ENCODE results near the gene LOX.
A peak's percentile ranks its signal among the peaks of the same experiment; 100 is the strongest.

LOX gene, protein sequence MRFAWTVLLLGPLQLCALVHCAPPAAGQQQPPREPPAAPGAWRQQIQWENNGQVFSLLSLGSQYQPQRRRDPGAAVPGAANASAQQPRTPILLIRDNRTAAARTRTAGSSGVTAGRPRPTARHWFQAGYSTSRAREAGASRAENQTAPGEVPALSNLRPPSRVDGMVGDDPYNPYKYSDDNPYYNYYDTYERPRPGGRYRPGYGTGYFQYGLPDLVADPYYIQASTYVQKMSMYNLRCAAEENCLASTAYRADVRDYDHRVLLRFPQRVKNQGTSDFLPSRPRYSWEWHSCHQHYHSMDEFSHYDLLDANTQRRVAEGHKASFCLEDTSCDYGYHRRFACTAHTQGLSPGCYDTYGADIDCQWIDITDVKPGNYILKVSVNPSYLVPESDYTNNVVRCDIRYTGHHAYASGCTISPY

DNA sequence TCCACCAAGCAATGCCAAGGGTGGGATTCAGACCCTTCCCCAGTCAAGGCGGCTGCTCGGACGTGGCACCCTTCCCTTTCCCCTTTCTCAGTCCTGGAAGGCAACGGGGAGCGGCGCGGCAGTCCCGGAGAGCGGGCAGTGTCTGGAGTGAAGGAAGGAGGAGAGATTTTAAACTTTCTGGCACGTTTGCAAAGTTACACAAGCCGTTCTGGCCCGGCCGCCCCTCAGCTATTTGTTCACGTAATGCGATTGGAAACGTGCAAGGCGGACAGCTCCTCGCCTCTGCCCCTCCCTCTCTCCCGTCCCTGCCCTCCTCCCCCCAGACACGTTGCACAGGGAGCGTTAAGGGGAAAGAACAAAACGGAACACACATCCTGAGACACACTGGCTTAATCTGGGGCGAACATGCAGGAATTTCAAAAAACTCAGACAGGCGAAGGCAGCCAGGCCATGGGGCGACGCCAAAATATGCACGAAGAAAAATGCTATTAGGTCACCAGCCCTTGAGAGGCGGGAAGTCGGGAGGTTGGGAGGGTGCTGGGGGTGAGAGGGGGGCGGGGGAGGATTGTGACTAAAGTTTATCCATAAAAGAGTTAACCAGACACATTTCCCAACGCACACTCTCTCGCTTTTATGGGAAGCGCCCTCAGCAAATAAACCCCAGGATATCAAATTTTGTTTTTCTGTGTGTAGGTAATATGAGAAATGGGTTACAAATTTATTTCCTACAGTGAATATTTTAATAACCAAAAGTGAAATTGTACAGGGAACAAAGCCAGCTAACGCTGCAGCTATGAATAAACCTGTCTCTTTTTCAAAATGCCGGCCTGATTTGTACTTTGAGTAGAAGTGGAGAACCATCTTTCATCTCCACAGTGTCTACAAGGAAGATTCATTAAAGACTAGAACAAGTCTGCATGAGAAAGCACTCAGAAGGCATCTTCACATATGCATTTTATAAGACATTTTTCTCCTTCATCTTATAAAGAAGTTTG lies at the start of gene LOX:
Gene LOX (minus strand): TSS at position 144 of the 995 bp plus-strand sequence. CDS start 274 bp downstream, outside the sequence.
- peak within 1 kb of the TSS; percentile 52 for H3K4me3 ChIP-seq (ENCODE audit: low read depth, low read length)
- no peak for DNase-seq (ENCODE audit: low read depth)
- TF ChIP-seq, protein P1, sequence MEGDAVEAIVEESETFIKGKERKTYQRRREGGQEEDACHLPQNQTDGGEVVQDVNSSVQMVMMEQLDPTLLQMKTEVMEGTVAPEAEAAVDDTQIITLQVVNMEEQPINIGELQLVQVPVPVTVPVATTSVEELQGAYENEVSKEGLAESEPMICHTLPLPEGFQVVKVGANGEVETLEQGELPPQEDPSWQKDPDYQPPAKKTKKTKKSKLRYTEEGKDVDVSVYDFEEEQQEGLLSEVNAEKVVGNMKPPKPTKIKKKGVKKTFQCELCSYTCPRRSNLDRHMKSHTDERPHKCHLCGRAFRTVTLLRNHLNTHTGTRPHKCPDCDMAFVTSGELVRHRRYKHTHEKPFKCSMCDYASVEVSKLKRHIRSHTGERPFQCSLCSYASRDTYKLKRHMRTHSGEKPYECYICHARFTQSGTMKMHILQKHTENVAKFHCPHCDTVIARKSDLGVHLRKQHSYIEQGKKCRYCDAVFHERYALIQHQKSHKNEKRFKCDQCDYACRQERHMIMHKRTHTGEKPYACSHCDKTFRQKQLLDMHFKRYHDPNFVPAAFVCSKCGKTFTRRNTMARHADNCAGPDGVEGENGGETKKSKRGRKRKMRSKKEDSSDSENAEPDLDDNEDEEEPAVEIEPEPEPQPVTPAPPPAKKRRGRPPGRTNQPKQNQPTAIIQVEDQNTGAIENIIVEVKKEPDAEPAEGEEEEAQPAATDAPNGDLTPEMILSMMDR (IDR thresholded peaks at IDR 0.05; ENCODE audit: control insufficient read depth, extremely low read depth, insufficient read depth): no peak

DNA sequence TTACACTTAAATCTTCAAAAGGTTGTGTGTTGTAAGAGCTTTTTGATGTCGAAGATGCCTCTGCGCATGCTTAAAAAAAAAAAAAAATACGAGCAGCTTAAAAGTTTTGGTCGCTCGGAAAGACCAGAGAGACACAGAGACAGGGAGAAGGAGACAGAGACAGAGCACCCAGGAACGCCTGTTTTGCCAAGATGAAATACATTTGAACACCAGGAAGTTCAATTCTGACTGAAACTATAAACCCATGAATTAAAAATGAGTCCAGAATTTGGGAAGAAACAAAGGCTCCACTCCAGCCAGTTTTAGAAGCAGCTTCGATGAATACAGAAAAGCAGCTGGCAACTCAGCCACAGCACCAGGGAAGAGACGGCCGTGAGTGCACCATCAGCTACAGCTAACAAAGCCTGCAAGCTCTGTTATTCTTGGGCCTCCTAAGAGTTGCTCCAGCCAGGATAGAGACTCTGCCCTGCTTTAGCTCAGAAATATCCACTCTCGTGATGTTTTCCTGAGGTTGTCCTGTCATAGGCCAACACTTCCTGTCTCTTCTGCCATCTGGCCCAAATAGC lies 48.8 kb upstream of the LOX start:
- TF ChIP-seq, protein P1 (IDR thresholded peaks at IDR 0.05; ENCODE audit: control insufficient read depth, extremely low read depth, insufficient read depth): no peak
- no peak overlapping the region for H3K4me3 ChIP-seq (ENCODE audit: low read depth, low read length)
- no peak for DNase-seq (ENCODE audit: low read depth)

DNA sequence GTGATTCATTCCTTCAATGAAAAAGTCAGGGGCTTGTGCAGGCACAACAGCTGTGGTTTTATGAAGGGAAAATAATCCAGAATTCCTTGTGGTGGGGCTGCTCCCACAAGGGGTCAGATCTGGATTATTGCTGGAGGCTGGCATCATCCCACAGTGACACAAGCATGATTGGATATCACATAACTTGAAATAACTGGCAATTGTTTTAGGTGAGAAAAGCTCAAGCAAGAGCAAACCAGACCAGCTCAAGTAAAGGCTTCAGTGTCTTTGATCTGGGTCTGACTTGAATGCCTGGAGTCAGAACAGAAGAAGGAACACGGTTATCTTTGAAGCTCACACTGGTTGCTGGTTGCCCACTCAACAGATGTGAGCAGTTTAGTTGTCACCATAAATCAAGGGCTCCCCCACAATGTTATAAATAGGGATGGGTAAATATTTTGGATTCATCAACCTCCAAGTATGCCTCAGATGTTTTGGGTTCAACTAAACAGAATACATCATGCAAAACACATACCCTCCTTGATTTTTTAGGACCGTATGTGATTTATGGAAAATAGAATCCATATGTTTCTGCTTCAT lies 48.2 kb upstream of the LOX start:
- TF ChIP-seq, protein P1 (IDR thresholded peaks at IDR 0.05; ENCODE audit: control insufficient read depth, extremely low read depth, insufficient read depth): no peak
- H3K4me3 ChIP-seq (ENCODE audit: low read depth, low read length): no peak overlapping the region

DNA sequence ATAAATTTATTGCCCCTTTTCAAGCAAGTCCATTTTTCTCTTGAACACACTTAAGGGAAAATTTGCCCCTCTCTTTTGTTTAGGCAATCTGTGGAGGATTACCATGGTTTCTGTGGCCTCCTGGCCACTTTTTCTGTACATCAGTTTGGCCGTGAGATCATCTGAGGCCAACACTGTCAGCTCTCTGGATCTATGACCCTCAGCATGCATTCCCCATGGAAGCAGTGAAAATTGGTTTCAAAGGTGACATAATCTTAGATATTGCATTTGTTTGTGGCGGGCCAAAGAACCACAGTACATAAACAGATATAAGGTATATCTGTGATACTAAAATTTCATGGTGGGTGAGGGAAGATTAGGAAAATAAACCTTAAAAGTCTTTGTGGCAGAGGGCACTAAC lies 46.7 kb upstream of the LOX start:
- TF ChIP-seq, protein P1 (IDR thresholded peaks at IDR 0.05; ENCODE audit: control insufficient read depth, extremely low read depth, insufficient read depth): no peak
- no peak overlapping the region for H3K4me3 ChIP-seq (ENCODE audit: low read depth, low read length)
- no peak for DNase-seq (ENCODE audit: low read depth)

More for the DNA sequence above, 48.2 kb upstream of the LOX start:
- no peak for DNase-seq (ENCODE audit: low read depth)

DNA sequence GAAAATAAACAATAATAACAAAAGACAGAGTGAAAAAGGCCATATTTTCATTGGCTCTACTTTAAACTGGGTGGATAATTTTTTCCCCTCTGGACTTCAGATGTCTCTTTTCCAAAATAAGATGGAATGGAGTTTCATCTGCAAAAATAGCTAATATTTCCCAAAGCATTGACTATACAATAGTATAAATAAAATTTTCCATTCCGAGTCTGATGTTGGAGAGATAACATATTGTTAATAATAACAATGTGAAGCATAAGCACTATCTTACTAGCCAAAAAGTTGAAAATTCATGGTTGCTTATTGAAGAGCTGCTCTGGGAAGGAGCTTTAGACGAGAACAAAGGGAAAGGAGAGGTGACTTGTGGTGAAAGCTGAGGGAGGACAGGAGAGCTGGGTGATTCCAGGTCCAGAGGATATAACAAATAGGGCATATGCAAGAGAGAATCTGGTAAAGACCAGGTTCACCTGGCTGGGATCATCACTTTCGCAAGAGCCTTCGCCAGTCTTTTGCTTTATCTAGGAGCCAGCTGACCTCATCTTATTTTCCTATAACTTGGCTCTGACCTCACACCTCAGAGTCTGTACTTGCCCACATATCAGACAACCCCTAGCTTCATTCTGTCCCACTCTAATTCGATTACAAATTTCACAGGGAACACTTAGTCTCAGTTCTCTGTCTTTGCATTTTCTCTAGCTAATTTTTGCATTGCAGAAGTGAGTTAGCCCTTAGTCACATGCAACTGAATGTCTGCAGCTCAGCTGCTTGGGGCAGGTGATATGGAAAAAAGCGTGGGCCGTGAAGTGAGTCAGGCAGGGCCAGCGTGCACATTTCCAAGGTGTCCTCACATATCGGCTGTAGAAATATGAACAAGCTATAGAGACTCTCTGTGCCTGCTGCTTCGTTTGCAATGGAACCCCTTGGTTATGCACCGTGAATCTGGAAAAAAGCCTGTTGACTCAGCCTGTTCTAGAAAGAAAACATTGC lies 43.7 kb upstream of the LOX start:
- no peak overlapping the region for H3K4me3 ChIP-seq (ENCODE audit: low read depth, low read length)
- TF ChIP-seq, protein P1 (IDR thresholded peaks at IDR 0.05; ENCODE audit: control insufficient read depth, extremely low read depth, insufficient read depth): no peak
- DNase-seq (ENCODE audit: low read depth): no peak
